RCC 7860 (cell line): ENCODE results near the gene TPCN1.

ENCODE experiments used
- DNase-seq: peaks from one replicate; pipeline ENCODE4 v3.0.0-alpha.2; 2015; ENCODE audit warnings: low spot score
- FAIRE-seq: peaks from 2 replicates; lab custom pipeline; 2012; peaks lifted over from hg19 to GRCh38; lab: Jason Lieb, UNC

The TPCN1 gene

GRCh38 chr12:113253532-113254285 lies 32.4 kb downstream of the TPCN1 start:
- FAIRE-seq (no peak), DNase-seq (no peak)

GRCh38 chr12:113254298-113254697 lies 33.0 kb downstream of the TPCN1 start:
- DNase-seq, result no peak
- FAIRE-seq, result no peak

GRCh38 chr12:113257564-113257963 lies 36.3 kb downstream of the TPCN1 start:
- no peak for DNase-seq
- no peak for FAIRE-seq

GRCh38 chr12:113260127-113260526 lies 38.9 kb downstream of the TPCN1 start:
- FAIRE-seq, result no peak
- no peak for DNase-seq

DNA sequence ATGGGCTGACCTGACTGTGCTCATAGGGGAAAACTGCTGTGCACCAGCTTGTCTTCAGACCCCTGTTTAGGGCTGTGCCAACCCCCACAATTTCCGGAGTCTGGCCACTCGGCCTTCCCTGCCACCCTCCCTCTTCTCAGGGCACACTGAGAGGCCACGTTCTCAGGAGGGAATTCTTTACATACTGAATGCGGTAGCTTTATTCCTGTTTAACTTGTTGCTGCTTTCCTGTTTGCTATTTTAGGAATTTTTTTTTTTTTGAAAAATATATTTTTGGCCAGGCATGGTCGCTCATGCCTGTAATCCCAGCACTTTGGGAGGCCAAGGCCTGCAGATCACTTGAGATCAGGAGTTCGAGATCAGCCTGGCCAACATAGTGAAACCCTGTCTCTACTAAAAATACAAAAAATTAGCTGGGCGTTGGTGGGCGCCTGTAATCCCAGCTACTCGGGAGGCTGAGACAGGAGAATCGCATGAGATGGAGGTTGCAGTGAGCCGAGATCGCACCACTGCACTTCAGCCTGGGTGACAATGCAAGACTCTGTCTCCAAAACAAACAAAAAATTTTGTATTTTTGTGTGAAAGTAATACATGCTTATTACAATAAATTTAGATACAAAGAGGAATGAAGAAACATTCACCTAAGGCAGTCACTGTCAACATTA lies 39.5 kb downstream of the TPCN1 start:
- FAIRE-seq, result no peak
- no peak for DNase-seq

- DNase-seq (no peak), FAIRE-seq (no peak)
These were observed 40.7 kb downstream of the TPCN1 start for GRCh38 chr12:113261847-113262470.

- FAIRE-seq (no peak), DNase-seq (no peak)
These were observed 41.4 kb downstream of the TPCN1 start for GRCh38 chr12:113262710-113263109.

DNA sequence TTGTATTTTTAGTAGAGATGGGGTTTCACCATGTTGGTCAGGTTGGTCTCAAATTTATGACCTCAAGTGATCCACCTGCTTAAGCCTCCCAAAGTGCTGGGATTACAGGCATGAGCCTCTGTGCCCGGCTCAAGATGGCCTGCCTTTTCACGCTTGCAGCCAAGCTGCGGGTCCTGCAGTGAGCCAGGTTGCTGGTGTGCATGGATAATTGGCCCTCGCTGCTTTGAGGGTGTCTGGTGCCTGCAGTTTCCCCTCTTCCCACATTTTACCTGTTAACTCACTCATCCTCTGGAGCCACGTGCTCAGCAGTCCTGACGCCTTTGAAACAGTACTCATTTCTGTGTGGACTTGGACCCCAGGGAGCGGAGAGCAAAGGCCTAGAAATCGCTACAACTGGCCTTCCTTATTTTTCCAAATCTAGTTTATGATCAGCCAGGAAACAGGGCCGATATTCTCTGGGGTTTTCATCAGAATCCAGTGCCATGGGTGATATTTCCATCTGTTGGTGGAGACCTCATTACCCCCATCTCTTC lies 42.2 kb downstream of the TPCN1 start:
- FAIRE-seq, result no peak
- no peak for DNase-seq

DNA sequence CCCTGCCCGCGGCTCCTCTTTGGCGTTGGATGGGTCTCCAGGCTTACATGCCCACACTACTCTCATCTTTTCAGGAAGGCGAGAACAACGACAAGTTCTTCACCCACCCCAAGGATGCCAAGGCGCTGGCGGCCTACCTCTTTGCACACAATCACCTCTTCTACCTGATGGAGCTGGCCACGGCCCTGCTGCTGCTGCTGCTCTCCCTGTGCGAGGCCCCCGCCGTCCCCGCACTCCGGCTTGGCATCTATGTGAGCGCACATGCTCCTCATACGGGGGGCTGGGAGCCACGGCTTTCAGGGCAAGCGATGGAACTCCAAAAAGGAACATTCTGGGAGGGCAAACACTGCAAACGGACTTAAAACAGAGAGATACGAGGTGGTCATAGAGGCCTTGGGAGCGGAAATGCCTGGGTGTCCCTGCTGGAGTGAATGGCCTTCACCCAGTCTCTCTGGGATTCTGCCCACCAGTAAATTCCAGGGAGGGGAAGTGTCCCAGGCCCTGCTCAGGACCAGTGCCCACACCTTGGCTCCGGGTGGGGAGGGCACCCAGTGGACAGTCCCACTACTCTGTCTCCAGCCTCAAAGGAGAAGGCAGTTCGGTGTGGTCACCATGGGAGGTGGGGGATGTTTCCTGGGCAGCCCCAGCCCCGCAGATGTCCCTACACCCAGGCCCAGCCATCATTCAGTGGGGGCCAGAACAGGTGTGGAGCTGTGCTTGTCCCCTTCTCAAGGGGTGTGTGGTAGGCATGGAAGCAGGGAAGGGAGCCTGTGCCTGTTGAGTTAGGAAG lies 45.0 kb downstream of the TPCN1 start:
- DNase-seq (no peak), FAIRE-seq (no peak)

- no peak for FAIRE-seq
- DNase-seq, result no peak
These were observed 46.4 kb downstream of the TPCN1 start for GRCh38 chr12:113267621-113268020.

GRCh38 chr12:113268136-113268535 lies 46.9 kb downstream of the TPCN1 start:
- FAIRE-seq (no peak), DNase-seq (no peak)

DNA sequence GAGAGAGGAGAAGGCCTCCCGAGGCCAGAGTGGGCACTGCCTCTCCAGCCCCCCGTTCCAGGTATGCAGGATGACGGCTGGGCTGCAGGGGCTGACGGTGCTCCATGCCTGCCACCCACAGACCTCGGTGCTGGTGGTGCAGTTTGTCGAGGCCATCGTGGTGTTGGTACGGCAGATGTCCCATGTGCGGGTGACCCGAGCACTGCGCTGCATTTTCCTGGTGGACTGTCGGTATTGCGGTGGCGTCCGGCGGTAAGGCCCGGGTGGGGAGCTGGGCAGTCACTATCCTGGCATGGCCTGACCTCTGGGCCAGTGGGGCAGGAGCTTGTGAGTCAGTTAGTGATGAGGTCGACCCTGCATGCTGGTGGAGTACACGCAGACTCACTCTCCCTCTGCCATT lies 47.4 kb downstream of the TPCN1 start:
- no peak for DNase-seq
- no peak for FAIRE-seq

DNA sequence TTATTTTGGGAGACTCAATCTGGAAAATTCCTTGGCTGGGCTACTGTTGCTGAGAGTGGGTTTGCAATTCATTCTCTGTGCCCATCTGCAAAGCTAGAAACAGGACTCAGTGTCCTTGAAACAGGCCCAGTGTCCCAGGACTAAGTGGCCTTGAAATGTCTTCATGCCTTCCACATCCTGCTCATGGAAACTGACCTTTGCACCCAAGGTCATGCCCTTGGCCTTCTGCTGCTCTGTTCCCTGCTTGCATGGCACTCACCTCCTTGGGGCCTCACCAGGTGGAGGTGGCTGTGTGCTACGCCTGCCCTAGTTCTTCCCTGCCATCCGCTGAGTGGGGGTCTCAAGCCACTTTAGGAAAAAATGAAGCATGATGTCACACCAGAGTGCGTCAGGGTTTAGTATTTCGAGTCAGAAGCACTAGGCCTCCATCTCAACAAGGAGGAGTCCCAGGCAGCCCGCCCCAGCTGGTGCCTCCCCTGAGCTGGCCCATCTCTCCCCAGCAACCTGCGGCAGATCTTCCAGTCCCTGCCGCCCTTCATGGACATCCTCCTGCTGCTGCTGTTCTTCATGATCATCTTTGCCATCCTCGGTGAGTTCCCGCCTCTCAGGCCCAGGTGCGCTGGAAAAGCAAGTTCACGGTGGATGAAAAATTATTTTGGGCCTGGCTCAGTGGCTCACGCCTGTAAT lies 48.1 kb downstream of the TPCN1 start:
- DNase-seq, result no peak
- no peak for FAIRE-seq

DNA sequence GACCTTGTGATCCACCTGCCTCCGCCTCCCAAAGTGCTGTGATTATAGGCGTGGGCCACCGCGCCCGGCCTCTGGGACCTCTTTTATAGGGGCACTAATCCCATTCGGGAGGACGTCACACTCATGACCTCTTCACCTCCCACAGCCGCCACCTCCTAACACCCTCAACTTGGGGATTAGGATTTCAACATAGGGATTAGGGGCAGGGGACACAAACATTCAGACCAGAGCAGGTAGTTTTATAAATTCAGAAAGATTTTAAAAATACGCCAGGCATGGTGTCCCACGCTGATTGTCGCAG lies 49.4 kb downstream of the TPCN1 start:
- FAIRE-seq, result no peak

GRCh38 chr12:113271466-113271852 lies 50.2 kb downstream of the TPCN1 start:
- FAIRE-seq, result no peak
- DNase-seq, result no peak

More for the DNA sequence above, 49.4 kb downstream of the TPCN1 start:
- no peak for DNase-seq

DNA sequence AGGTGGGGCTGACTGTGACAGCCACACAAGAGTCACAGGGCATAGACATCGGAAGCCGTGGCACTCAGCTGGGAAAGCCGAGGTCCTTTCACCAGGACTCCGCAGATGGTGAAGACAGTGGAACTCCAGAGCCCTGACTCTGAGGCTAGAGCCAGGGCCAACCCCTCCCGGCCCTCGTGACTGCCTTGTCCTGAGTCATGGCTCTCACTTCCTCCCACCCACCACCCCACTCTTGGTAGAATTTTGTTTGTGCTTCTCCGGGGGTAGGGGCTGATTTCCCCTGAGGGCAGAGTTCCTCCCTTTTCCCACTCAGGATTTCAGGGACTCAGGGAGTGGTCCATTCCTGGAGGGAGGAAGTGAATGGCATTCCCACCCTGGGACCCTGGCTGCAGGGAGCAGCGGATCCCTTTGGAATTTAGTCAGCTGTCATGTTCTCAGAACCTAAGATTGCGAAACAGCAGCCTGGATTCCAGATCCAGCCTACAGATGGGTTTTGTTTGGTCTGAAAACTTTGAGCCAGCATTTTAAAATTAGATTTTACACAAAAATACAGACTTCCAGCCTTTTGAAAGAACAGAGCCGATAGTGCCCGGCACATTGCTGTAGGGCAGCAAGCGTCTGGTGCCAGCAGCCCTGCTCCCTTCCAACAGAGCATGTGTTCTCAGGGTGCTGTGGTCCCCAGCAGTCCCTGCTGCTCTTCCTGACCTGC lies 50.7 kb downstream of the TPCN1 start:
- no peak for FAIRE-seq
- DNase-seq, result no peak

DNA sequence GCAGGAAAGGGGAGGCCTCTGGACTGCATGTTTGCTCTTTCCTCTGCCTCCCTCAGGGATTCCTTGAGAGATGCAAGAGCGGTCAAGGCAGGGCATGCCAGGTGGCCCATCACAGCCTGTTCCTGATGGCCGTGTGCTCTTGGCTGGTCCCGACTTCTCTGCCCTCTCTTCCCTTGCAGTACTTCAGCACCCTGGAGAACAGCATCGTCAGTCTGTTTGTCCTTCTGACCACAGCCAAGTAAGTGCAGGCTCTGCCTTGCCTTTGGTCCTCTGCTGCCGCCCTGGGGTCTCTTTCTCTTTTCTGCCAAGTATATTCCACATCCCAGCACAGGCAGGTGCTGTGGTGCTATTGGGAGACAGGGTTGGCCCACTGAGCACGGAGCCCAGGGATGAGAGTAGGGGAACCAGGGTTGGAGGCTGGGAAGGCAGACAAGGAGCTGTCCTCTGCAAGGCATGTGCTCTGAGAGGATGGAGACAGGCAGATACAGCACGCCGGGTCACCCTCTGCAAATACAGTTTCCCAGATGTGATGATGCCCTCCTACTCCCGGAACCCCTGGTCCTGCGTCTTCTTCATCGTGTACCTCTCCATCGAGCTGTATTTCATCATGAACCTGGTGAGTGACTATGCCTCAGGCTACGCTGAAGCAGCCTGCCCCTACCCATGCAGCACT lies 51.9 kb downstream of the TPCN1 start:
- DNase-seq (no peak), FAIRE-seq (no peak)

DNA sequence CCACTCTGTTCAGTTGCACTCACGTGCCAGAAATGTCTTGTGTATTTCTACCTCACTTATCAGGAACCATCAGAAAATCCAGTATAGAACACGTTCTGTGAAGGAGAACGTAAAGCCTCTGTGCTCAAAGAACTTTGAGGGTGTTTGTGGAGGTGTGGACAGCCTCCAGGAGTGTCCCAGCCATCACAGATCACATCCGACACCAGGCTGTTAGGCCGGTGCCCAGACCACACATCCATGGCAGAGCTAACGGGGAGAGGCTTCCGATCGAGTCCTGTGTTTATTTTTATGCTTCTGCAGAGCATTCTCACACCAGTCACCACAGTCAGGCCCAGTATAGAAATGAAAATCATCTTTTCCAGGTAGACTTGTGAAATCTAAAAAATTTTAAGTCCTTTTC lies 53.6 kb downstream of the TPCN1 start:
- no peak for FAIRE-seq
- no peak for DNase-seq

DNA sequence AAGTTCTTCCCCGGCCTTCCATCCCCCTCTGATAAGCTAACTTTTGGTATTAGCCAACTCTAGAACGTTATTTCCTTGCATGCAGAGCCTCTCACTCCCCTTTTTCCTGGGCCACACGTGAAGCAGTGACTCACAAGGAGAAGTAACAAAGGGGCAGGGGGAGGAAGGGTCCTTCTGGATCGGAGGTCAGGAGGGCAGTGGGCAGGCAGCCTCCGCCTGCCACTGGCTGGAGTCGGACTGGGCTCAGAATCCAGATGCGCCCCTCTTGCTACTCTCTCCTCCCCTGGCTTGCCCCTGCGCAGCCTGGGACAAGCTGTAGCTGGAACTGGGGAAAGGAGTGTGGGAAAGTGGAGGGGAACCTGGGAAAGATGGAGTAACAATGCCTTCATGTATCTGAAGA lies 55.0 kb downstream of the TPCN1 start:
- FAIRE-seq (no peak), DNase-seq (no peak)
